Ishikawa (cell line): Measurements from ENCODE around the gene PLA2G4F.
A peak's percentile ranks its signal among the peaks of the same experiment; 100 is the strongest.

Source experiments
- CEBPB ChIP-seq: IDR thresholded peaks from 2 replicates; pipeline ENCODE4 v1.6.1; 2012
- CREB1 ChIP-seq: IDR thresholded peaks from 2 replicates; pipeline ENCODE4 v1.6.1; 2012; ENCODE audit warnings: low read depth
- FOXM1 ChIP-seq: IDR thresholded peaks from 2 replicates; pipeline ENCODE4 v1.6.1; 2012; ENCODE audit warnings: low read depth, borderline replicate concordance
- MAX ChIP-seq: IDR thresholded peaks from 2 replicates; pipeline ENCODE4 v1.6.1; 2012
- RAD21 ChIP-seq: IDR thresholded peaks from 2 replicates; pipeline ENCODE4 v1.6.1; 2012; ENCODE audit warnings: low read depth
- TAF1 ChIP-seq: IDR thresholded peaks from 2 replicates; pipeline ENCODE4 v1.6.1; 2012; ENCODE audit warnings: low read depth, mild to moderate bottlenecking
- YY1 ChIP-seq: IDR thresholded peaks from 2 replicates; pipeline ENCODE4 v1.6.1; 2012; ENCODE audit warnings: low read depth
- TF ChIP-seq, protein P1 (sequence below): IDR thresholded peaks from 2 replicates; pipeline ENCODE4 v1.6.1; 2012

DNA sequence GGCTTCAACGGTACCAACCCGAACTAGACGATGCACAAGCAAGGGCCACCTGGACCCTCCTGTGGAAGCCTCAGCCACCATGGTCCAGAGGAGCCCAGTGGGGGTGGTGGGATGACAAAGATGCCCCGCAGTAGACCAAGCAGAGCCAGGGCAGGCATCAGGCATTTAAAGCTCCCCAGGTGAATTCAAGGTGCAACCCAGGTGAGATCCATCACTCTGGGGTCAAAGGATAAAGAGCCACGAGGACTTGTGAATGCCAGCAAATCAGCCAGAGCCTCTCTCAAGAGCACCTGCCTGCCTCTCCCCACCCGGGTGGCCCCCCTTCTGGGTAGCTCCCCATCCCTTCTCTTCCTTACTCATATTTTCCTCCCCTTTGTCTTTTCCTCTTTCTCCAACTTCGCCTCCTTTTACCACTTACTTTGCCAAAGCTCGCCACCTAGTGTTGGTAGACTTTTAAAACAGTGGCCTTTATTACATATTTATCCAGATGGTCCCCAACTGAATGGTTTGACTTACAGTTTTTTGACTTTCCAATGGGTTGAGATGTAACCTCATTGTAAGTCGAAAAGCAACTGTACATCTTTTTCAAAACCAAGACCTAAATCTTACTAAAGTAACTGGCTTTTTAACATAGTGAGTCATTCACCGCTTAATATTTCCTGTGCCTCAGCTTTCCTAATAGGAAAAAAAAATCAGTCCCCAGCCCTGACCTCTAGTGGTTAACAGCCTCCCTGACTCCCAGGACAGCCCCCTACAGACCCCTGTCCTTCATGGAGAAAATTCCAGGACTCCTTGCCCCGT is 18.8 kb downstream of the PLA2G4F start:
- TF ChIP-seq RAD21: peak; percentile 77
- no peak for TF ChIP-seq FOXM1
- no peak for TF ChIP-seq MAX
- TF ChIP-seq CEBPB: no peak
- TF ChIP-seq, protein P1, sequence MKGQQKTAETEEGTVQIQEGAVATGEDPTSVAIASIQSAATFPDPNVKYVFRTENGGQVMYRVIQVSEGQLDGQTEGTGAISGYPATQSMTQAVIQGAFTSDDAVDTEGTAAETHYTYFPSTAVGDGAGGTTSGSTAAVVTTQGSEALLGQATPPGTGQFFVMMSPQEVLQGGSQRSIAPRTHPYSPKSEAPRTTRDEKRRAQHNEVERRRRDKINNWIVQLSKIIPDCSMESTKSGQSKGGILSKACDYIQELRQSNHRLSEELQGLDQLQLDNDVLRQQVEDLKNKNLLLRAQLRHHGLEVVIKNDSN: no peak
- no peak for TF ChIP-seq TAF1
- no peak for TF ChIP-seq CREB1
- no peak for TF ChIP-seq YY1
